GM12878 (cell line): ENCODE data around the gene PSME3IP1.

Source experiments
- BMI1 ChIP-seq: fragments of 450-650 bp; IDR thresholded peaks from 2 replicates; pipeline ENCODE4 v1.6.1; 2016; ENCODE audit warnings: mild to moderate bottlenecking, moderate library complexity, borderline replicate concordance
- BRCA1 ChIP-seq: IDR thresholded peaks from 2 replicates; pipeline ENCODE4 v1.6.1; 2011; ENCODE audit warnings: low read depth, low read length, improper control_type of control experiment
- HCFC1 ChIP-seq: fragments of 150-350 bp; IDR thresholded peaks from 2 replicates; pipeline ENCODE4 v1.6.1; 2014; ENCODE audit warnings: low read length
- POLR2A ChIP-seq: IDR thresholded peaks from 2 replicates; pipeline ENCODE4 v1.6.1; 2011; ENCODE audit warnings: low read depth, mild to moderate bottlenecking, low read length
- TF ChIP-seq, protein P1 (sequence below), 3 experiments: IDR thresholded peaks in 2 of 3; conservative IDR thresholded peaks in 1 of 3; 2 replicates each; pipeline ENCODE4 v1.5.1; 2011; ENCODE audit warnings: low read depth in 3 of 3, low read length in 3 of 3, mild to moderate bottlenecking in 3 of 3, control low read depth in 2 of 3, moderate library complexity in 2 of 3, inconsistent platforms in 1 of 3, mixed read lengths in 1 of 3; ENCODE audit not compliant: control insufficient read depth in 2 of 3, insufficient read depth in 1 of 3; ENCODE audit errors: extremely low read depth in 1 of 3

GRCh38 chr16:57185446-57185944 is 344 bp downstream of the PSME3IP1 start:
- TF ChIP-seq POLR2A: peak; percentile 66
- TF ChIP-seq, protein P1, sequence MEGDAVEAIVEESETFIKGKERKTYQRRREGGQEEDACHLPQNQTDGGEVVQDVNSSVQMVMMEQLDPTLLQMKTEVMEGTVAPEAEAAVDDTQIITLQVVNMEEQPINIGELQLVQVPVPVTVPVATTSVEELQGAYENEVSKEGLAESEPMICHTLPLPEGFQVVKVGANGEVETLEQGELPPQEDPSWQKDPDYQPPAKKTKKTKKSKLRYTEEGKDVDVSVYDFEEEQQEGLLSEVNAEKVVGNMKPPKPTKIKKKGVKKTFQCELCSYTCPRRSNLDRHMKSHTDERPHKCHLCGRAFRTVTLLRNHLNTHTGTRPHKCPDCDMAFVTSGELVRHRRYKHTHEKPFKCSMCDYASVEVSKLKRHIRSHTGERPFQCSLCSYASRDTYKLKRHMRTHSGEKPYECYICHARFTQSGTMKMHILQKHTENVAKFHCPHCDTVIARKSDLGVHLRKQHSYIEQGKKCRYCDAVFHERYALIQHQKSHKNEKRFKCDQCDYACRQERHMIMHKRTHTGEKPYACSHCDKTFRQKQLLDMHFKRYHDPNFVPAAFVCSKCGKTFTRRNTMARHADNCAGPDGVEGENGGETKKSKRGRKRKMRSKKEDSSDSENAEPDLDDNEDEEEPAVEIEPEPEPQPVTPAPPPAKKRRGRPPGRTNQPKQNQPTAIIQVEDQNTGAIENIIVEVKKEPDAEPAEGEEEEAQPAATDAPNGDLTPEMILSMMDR (IDR thresholded peaks at IDR 0.05 in 2 of 3, conservative IDR thresholded peaks at IDR 0.05 in 1 of 3; ENCODE audit: control insufficient read depth in 2 of 3, extremely low read depth in 1 of 3, insufficient read depth in 1 of 3, low read depth in 3 of 3, low read length in 3 of 3): no peak
- TF ChIP-seq BRCA1: no peak
- TF ChIP-seq BMI1: no peak
- no peak for TF ChIP-seq HCFC1
